OCI-LY1 (cell line): ENCODE data around the gene SAMD11.

Experiments used
- EZH2 ChIP-seq: fragments of 200-600 bp; sonication (generic), shearing (Covaris generic); IDR thresholded peaks from 2 replicates; pipeline ENCODE4 v1.8.0; 2017; ENCODE audit warnings: borderline replicate concordance, mixed run types, mild to moderate bottlenecking, antibody characterized with exemption, low read length, moderate library complexity, mixed read lengths
- TF ChIP-seq, protein P1 (sequence below): fragments of 200-600 bp; sonication (generic), shearing (Covaris generic); IDR thresholded peaks from 2 replicates; pipeline ENCODE4 v1.5.1; 2017; ENCODE audit warnings: mild to moderate bottlenecking, antibody characterized with exemption, low read length, moderate library complexity, mixed read lengths

- TF ChIP-seq, protein P1, sequence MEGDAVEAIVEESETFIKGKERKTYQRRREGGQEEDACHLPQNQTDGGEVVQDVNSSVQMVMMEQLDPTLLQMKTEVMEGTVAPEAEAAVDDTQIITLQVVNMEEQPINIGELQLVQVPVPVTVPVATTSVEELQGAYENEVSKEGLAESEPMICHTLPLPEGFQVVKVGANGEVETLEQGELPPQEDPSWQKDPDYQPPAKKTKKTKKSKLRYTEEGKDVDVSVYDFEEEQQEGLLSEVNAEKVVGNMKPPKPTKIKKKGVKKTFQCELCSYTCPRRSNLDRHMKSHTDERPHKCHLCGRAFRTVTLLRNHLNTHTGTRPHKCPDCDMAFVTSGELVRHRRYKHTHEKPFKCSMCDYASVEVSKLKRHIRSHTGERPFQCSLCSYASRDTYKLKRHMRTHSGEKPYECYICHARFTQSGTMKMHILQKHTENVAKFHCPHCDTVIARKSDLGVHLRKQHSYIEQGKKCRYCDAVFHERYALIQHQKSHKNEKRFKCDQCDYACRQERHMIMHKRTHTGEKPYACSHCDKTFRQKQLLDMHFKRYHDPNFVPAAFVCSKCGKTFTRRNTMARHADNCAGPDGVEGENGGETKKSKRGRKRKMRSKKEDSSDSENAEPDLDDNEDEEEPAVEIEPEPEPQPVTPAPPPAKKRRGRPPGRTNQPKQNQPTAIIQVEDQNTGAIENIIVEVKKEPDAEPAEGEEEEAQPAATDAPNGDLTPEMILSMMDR: peak; percentile 75
- TF ChIP-seq EZH2: no peak
These were observed 19.3 kb upstream of the SAMD11 start for GRCh38 chr1:904310-904950.
